Fibroblast of lung (primary cell): ENCODE results near the gene PCDH12.

Source experiments
- EZH2 ChIP-seq: IDR thresholded peaks from 2 replicates; pipeline ENCODE4 v1.5.1; 2012; ENCODE audit warnings: low read length, control low read depth, mild to moderate bottlenecking; ENCODE audit errors: missing control alignments
- TF ChIP-seq, protein P1 (sequence below), 2 donors: IDR thresholded peaks in 1 of 2; conservative IDR thresholded peaks in 1 of 2; 1 replicate in 1 of 2; 2 replicates in 1 of 2; pipeline ENCODE4 v1.5.1; 2011 to 2012; ENCODE audit warnings: low read length in 2 of 2, control low read depth in 1 of 2, inconsistent platforms in 1 of 2, low read depth in 1 of 2, mild to moderate bottlenecking in 1 of 2

DNA sequence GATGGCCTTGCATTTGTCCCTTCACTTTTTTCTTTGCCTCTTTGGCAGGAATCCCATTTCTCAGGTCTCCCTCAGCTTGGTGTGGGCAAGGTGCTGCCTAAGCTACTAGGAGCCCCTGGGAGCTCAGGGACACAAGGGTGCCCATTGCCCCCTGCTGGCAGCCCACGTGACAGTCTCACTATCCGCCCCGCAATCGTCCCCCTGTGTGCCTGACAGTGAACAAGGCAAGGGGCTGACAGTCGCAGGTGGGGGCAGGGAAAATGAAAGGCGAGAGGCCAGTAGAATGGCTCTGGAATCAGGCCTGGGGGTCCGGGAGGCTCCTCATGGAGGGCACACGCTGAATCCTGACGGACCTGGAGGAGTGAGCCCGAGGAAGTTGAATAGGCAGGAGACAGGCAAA, 2.0 kb upstream of the PCDH12 start:
- TF ChIP-seq, protein P1, sequence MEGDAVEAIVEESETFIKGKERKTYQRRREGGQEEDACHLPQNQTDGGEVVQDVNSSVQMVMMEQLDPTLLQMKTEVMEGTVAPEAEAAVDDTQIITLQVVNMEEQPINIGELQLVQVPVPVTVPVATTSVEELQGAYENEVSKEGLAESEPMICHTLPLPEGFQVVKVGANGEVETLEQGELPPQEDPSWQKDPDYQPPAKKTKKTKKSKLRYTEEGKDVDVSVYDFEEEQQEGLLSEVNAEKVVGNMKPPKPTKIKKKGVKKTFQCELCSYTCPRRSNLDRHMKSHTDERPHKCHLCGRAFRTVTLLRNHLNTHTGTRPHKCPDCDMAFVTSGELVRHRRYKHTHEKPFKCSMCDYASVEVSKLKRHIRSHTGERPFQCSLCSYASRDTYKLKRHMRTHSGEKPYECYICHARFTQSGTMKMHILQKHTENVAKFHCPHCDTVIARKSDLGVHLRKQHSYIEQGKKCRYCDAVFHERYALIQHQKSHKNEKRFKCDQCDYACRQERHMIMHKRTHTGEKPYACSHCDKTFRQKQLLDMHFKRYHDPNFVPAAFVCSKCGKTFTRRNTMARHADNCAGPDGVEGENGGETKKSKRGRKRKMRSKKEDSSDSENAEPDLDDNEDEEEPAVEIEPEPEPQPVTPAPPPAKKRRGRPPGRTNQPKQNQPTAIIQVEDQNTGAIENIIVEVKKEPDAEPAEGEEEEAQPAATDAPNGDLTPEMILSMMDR (conservative IDR thresholded peaks at IDR 0.05 in 1 of 2, IDR thresholded peaks at IDR 0.05 in 1 of 2; ENCODE audit: low read depth in 1 of 2, low read length in 2 of 2): peak; percentile 31 to 32
- TF ChIP-seq EZH2: no peak
